HG02973 (cell line): ENCODE data around the gene BBS2.

Experiments
- ATAC-seq: cut with Tn5 transposase; IDR thresholded peaks from one replicate; pipeline ENCODE4 v1.9.1; 2021; ENCODE audit warnings: moderate library complexity; ENCODE audit not compliant: unreplicated experiment

BBS2 gene, protein sequence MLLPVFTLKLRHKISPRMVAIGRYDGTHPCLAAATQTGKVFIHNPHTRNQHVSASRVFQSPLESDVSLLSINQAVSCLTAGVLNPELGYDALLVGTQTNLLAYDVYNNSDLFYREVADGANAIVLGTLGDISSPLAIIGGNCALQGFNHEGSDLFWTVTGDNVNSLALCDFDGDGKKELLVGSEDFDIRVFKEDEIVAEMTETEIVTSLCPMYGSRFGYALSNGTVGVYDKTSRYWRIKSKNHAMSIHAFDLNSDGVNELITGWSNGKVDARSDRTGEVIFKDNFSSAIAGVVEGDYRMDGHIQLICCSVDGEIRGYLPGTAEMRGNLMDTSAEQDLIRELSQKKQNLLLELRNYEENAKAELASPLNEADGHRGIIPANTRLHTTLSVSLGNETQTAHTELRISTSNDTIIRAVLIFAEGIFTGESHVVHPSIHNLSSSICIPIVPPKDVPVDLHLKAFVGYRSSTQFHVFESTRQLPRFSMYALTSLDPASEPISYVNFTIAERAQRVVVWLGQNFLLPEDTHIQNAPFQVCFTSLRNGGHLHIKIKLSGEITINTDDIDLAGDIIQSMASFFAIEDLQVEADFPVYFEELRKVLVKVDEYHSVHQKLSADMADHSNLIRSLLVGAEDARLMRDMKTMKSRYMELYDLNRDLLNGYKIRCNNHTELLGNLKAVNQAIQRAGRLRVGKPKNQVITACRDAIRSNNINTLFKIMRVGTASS

DNA sequence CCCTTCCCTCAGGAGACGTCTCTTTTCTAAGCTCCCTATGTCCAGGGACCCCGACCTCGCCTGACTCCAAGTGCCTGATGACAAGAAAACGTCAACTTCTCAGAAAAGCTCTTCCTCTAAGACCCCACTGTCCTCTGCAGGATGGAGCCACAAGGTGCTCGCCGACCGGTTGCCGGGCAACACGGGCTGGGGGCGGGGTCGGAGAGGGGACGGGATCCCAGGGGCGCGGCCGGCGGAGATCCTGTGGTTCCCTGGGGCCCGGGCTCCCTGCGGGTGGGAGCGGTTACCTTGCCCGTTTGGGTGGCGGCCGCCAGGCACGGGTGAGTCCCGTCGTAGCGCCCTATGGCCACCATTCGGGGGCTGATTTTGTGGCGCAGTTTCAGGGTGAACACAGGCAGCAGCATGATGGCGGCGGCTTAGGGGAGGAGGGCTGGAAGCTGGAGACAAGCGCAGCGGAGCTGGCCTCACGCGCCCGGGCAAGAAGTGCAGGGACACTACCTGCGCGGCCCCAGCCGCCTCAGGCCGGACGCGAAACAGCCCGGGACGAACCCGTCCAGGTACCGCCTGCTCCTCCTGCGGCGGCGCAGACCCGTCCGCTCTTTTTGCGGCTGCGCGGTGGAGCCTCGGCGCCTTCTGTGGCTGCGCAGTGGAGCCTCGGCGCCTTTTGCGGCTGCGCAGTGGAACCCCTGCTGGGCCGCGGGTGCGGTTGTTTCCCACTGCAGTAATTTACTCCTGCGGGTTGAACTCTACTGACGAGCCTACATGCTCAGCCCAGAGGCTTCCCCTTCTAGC lies at the start of gene BBS2:
TSS of gene BBS2 (minus strand) at position 566 of the 792 bp plus-strand sequence. CDS start at position 404, 162 bp downstream.
- ATAC-seq: peak; percentile 76

DNA sequence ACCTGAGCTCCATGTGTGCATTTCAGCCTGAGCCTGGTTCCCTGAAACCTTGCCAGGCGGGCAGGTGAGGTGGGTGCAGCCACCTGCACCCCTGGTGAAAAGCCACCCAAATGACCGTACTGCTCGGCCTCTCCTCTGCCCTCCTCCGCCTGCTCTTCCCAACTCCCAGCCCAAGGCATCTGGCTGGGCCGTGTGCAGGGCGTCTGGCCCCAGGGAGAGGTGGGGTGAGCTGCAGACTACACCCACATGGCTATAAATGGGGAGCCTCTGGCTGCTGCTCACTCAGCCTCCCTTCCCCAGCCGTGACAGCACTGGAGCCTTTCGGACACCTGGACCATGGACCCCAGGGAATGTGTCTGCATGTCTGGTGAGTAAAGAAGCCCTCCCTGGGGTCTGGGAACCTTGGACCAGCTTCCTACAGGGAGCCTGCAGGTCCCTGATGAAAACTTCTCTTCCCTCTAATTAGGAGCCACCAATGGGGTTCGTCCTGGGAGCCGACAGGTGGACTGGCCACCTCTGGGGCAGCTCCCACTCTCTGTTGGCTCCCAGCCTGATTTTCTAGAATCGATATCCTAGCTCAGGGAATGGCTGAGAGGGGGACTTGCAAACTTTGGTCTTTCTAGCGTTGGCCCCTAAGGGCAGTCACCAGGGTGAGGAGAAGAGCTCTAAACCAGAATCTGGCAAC lies 45.1 kb upstream of the BBS2 start, which contains the start of gene MT4:
TSS of gene MT4 (plus strand) at position 281 of the 685 bp plus-strand sequence. CDS start at position 337, 56 bp downstream.
- no peak for ATAC-seq

DNA sequence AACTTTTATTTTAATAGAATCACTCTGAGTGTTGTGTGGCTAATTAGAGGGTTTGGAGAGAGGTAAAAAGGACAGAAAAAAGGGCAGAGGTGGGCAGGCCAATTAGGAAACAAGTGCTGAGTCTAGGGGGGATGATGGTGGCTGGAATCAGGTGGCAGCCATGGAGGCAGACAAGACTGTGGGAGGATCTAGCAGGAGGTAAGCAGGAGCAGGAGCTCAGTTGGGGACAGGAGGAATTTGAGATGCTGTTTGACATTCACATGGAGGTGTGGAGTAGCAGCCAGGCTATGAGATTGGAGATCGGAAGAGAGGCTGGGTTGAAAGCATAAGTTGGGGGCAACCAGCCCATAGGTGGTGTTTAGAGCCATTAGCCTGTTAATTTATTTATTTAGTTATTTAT lies 41.3 kb upstream of the BBS2 start:
- no peak for ATAC-seq

DNA sequence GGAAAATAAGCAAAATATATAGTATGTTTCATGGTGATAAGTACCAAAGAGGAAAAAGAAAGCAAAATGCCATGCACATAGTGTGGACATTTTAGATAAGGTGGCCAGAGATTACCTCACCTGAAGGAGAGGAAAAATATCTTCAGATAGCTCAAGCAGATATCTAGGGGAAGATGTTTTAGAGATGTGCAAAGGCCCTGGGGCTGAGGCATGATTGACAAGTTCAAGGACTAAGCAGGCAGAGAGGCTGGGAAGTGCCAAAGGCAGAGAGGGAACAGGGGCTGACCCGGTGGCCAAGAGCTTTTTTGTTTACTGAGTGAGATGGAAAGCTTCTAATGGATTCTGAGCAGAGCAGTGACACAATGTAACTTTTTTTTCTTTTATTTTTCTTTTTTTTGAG lies 40.6 kb upstream of the BBS2 start:
- no peak for ATAC-seq

DNA sequence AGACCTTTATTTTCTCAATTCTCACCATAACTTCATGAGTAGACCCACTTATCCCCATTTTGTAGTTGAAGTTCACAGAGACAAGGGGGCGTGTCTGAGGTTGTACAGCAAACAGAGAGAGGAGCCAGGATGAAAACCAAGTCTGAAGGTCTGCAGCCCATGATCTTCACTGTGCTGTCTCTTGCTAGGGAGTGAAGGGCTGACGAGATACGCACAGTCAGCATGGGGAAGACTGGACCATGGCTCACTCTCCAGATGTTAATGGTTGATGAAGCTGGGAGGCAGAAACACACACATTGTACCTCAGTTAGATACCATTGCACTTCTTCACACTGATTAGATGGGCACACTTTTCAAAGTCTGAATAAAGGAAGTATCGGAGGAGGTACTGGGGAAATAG lies 39.3 kb upstream of the BBS2 start:
- no peak for ATAC-seq

DNA sequence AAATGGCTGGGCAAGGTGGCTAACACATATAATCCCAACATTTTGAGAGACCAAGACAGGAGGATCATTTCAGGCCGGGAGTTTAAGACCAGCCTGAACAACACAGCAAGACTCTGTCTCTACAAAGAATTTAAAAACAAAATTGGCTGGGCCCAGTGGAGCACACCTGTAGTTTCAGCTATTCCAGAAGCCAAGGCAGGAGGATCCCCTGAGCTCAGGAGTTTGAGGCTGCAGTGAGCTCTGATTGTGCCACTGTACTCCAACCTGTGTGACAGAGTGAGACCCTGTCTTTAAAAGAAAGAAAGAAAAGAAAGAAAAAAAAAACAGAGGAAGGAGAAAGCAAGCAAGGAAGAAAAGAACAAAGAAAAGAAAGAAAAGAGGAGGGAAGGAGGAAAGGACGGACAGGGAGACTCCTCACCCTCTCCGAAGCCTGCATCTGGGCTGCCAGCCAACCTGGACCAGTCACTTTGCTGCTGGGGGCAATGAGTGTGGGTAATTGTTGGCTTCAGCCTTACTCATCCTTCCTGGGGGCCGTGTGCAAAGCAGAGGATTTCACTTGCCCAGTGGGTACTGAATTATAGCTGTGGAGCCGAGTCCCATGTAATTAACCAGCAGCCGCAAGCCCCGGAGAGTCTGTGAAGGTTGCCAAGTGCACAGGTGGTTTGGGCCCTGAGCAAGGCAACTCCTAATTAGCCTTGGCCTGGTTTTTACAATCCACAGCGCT lies 38.4 kb upstream of the BBS2 start:
- ATAC-seq: no peak

DNA sequence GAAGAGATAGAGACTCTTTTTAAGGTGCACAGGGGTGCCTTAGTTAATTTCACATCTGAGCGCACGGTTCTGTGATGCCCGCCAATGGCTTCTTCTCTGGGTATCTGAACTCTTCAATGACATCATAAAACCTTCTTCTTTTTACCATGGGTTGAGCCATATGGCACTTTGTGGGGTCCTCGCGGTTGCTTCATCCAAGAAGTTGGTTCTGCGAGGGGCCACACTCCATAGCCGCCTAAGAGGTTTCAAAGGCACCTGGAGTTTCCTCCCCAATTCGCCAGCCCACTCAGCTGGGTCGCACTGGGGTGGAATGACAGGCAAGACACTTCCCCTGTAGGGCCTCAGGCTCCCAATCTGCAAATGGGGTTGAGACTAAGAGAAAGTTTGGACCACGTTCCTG lies 34.6 kb upstream of the BBS2 start:
- ATAC-seq: no peak

DNA sequence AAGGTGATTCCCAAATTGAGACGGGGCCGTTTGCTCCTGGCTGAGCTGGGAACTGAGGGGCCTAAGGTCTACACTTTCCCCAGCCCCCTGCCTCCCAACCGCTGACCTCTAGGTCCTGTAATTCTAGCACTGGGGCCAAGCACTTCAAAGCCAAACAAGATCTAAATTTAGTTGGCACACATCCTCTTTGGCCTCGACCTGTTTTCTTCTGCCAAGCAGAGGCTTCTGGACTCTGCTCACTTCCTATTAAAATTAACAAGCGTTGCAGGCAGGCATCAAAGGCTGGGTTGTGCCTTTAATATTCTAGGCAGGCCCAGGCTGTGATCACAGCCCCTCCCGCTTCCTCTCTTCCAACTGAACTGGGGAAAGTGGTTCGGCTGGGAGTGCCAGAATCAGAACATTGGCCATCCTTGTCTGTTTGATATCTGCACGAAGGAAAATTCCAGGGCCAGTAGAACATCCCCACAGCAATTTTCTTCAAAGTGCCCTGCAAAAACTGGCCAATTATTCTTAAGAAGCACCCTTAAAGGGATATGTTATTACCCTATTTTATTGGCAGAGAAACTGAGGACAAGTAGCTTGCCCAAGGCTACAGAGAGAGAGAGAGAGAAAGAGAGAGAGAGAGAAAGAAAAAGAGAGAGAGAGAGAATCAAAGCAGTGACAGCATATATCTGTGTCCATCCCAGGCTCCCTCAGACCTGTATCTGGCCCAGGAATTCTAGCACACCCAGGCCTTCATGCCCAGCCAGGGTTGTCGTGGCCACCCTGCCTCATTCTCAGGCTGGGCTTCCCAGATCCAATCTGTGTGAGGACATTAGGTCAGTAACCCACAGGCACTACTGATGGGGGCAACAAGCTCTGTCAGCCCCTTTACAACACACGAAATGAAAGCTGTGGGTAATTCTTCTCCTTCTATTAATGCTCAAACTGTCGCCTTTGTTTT lies 32.2 kb upstream of the BBS2 start:
- no peak for ATAC-seq

DNA sequence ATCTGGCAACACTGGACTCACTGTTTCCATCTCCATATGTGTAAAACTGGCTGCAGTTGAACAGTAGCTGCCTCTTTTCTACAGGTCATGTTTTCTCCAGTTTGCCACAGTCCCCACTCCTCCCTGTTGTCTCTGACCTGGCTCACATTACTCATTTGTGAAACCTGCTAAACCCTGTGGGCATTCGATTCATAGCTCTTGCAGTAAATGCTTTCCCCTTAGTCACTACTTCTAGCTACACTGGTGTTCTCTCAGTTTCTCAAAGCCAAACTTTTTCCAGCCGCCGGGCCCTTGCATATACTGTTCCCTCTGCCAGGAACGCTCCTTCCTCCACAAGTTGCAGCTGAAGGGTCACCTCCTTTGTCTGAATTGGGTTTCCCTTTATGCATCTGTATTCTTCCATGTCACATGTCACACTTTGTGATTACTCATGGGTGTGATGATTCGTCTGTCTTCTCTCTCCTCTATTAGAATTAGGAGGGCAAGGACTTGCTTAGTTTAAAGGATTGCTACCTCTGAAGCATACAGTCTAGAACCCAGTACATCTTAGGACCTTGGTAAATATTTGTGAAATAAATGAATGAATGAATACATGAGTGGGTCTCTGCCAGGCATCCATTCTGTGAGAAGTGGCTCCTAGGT lies 30.0 kb upstream of the BBS2 start:
- ATAC-seq: no peak

DNA sequence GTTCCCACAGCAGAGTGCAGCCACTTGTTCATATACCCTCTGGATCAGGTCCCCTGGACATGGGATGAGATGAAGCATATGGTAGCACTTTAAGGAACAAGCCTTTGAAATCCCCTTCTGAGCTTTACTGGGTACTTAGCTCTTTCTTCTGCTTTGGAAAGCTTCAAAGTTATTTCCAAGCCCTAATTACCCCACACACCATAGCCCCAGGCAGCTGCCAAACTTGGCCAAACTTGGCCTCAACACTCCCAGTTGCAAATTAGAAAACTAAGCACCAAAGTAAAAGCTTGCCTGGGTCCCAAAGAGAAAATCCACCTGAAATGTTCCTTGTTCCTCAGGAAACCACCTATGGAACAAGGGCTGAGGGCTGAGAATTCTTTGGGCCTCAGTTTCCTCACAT lies 29.3 kb upstream of the BBS2 start:
- no peak for ATAC-seq

DNA sequence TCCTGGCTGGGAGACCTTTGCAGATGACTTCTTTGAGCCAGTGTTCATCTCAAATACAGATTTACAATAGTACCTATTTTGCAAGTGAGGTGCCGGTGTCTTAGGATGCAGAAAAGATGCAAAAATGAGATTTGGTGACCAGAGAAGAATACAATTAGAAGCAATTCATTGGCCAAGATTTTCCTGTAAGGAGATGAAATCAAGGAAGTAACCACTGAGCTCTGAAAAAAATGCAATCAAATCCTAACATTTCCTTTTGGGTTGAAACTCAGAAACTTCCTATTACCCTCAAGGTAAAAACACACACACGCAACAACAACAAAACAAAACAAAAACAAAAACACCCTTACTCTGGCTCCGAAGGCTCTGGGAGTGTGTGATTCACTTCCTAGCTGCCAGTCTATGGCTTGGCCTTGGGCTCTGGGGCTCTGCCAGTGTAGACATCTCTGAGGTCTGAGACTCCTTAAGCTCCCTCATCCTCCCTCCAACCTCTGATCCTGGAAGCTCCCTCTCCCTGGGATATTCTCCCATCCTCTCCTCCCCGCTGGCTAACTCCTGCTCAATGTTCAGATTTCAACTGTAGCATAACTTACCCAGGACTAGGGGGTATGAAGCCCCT lies 28.2 kb upstream of the BBS2 start:
- ATAC-seq: no peak

DNA sequence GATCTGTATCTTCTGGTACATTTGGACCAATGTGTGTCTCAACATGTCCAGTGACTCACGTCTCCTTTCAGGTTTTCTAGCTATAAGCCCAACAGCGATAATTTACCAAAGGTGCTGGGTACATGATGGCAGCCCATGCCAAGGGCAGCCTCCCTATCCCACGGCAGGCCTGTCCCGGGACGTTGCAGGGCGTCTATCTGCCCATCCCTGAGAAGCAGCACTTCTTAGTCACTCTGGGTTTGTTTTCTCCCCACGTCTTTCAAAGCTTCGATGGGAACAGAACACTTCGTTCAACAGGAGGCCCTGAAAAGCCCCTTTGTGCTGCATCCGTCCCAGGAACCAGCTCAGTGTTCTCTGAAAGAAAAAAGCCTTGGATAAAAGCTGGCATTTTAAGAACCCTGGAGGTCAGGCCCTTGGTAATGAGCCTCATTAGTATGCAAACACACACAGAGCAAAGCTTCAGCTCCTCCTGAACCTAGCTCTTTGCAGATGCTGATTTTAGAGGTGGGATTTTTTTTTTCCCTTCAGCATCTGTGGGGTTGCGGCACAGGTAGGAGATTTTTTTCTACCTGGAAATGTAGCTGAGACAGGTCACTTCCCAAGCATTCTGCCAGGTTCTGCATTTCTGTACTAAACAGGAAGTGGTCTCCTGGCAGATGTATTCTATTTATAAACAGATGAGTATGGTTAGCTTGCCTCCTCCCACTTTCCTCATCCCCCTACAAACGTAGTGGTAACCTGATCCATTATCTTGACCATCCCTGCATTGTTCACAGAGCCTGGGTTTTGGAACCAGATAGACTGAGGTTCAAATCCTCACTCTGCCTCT lies 27.5 kb upstream of the BBS2 start:
- no peak for ATAC-seq

DNA sequence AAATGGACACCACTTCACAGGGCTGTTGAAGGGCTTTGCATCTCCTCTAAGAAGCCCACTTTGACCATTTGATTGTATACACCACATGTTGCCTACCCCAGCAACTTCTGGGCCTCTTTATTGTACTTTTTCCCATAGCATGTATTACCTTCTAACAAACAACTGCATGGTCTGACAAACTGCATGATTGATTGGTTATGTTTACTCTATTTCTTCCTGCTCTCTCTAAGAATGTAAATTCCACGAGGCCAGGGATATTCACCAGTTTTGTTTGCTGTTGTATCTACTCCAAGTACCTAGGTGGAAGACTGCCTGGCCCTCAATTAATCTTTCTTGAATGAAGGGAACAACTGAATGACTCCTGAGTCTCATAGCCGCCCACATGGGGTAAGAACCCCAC lies 22.2 kb upstream of the BBS2 start:
- ATAC-seq: no peak

DNA sequence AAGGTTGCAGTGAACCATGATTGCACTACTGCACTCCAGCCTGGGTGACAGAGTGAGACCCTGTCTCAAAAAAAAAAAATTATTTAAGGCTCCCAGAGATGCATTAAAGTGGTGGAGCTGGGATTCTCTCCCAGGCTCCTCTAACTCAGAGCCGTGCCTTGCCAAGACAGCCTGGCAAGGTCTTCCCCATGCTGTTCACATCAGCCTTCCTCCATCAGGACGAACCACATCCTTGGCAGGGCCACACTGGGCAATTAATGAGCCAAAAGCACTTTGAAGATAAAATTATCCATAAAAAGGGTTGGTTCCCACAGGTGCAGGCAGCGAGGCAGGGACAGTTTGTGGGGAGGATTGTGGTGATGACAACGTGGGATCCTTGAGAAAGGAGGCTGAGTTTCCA lies 19.8 kb upstream of the BBS2 start:
- no peak for ATAC-seq

DNA sequence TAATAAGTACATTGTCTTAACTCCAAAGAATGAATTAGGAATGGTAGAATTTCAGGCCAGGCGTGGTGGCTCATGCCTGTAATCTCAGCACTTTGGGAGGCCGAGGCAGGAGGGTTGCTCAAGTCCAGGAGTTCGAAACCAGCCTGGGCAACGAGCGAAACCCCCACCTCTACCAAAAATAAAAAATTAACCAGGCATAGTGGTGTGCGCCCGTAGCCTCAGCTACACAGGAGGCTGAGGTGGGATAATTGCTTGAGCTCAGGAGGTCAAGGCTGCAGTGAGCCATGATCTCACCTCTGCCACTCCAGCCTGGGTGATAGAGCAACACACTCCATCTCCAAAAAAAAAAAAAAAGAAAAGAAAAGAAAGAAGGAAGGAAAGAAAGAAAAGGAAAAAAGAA lies 18.5 kb upstream of the BBS2 start:
- no peak for ATAC-seq

DNA sequence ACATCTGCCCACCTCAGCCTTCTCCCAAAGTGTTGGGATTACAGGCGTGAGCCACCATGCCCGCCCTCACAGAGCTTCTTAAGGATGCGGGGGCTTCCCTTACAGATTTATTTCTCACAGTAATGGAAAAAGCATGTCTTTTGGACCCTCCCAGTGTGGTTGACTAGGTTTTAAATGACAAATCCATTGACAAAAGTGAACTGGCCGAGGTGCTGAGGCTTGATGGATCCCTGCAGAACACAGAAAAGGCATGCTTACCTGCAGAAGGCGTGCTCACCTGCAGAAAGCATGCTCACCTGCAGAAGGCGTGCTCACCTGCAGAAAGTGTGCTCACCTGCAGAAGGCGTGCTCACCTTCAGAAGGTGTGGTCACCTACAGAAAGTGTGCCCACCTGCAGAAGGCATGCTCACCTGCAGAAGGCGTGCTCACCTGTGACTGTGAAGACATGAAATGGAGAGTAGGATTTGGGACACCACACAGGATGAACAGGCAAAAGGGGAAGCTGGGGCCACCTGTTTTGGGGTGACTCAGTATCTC lies 15.1 kb upstream of the BBS2 start:
- no peak for ATAC-seq

DNA sequence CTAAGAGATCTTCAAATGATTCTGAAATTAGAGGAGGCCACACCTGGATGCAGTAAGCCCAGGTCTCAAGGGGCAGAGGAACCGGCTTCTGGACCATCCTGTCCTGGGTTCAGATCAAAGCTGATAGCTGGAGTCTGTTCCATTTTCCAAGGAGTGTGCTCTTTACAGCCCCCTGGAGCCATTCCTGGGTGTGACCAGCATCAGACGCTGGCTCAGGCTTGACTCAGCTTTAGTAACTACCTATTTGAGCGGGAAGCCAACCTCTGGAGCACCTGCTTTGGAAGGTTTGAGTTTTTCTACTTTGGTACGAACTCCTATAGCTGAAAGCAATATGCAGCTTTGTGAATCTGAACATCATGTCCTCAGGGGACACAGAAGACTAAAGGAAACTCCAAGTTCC lies 12.9 kb upstream of the BBS2 start:
- ATAC-seq: no peak
